Tibial nerve (tissue), 4 donors: ENCODE results near the gene MCC. TPM values are rescaled to one million over a fixed set of nuclear protein-coding genes. Genes with fewer than 3 reads are reported as not detected.

Source experiments
- DNase-seq, 2 donors: peaks; one replicate each; pipeline ENCODE4 v3.0.0-alpha.2; 2019; ENCODE audit warnings: low spot score in 2 of 2
- H3K27ac ChIP-seq, 4 donors: fragments of 200-600 bp; sonication (generic) in 3 of 4; one replicate each; pipeline ENCODE4 v1.5.1; 2017 to 2019; ENCODE audit warnings: mild to moderate bottlenecking in 1 of 4
- H3K27me3 ChIP-seq, 2 donors: fragments of 200-600 bp; sonication (generic) in 1 of 2; one replicate each; pipeline versions ENCODE4 v1.5.1 to v1.6.0; 2017 to 2019
- H3K36me3 ChIP-seq, 3 donors: fragments of 200-600 bp; sonication (generic); one replicate each; pipeline ENCODE4 v1.5.1; 2018 to 2019
- H3K4me1 ChIP-seq, 4 donors: fragments of 200-600 bp; sonication (generic) in 3 of 4; one replicate each; pipeline ENCODE4 v1.5.1; 2017 to 2019
- H3K4me3 ChIP-seq, 4 donors: fragments of 200-600 bp; sonication (generic) in 3 of 4; one replicate each; pipeline ENCODE4 v1.5.1; 2017 to 2019; ENCODE audit warnings: mild to moderate bottlenecking in 1 of 4, moderate library complexity in 1 of 4
- H3K9me3 ChIP-seq, 4 donors: fragments of 200-600 bp; sonication (generic) in 3 of 4; one replicate each; pipeline ENCODE4 v1.5.1; 2017 to 2019
- CTCF ChIP-seq, 5 experiments: fragments of 200-600 bp in 3 of 5; fragments of 450-650 bp in 2 of 5; sonication (generic) in 3 of 5; IDR thresholded peaks; one replicate each; pipeline ENCODE4 v1.5.1; 2016 to 2019; ENCODE audit warnings: antibody characterized with exemption in 5 of 5, mild to moderate bottlenecking in 3 of 5, moderate library complexity in 2 of 5
- EP300 ChIP-seq, 2 donors: sonication (generic); formaldehyde crosslinking; IDR thresholded peaks; one replicate each; pipeline ENCODE4 v1.6.1; 2017; ENCODE audit warnings: antibody characterized with exemption in 2 of 2, mild to moderate bottlenecking in 1 of 2
- POLR2A ChIP-seq, 2 donors: fragments of 450-650 bp; IDR thresholded peaks; one replicate each; pipeline ENCODE4 v1.6.1; 2017; ENCODE audit warnings: antibody characterized with exemption in 2 of 2, mild to moderate bottlenecking in 2 of 2, moderate library complexity in 2 of 2
- WGBS, 2 donors: methylation state at CpG; one replicate each; pipeline ENCODE4 v1.1.5; 2018; 5-methylcytosine and 5-hydroxymethylcytosine counted together
- total RNA-seq, 4 donors: library from RNA; depleted of rRNA; stranded (reverse); fragments of >200 nt; gene quantifications; one replicate each; pipeline ENCODE4 v1.1.0, GENCODE V29; 2016

MCC gene
- total RNA-seq, 4 donors from 2014 or later, result 55.5 to 122 (median 80.9) TPM

GRCh38 chr5:113292462-113292861 is 195.8 kb downstream of the MCC start:
- H3K9me3 ChIP-seq, result peaks cover 0 to 4% (median 0%) of the 10 kb centered on the region in 4 donors
- H3K27me3 ChIP-seq, result no peaks in the 10 kb centered on the region
- 24 to 31% methylated on average over 3 of the region's 3 CpGs for WGBS, 2 donors
- no peaks in the 10 kb centered on the region for H3K36me3 ChIP-seq
- H3K4me3 ChIP-seq, result peak overlapping the region in 3 of 4 donors; percentile 47 to 87 (median 62)
- TF ChIP-seq EP300 (IDR thresholded peaks at IDR 0.05), result no peak
- DNase-seq, result no peak
- peaks cover 0 to 35% (median 5%) of the 10 kb centered on the region in 4 donors for H3K4me1 ChIP-seq
- H3K27ac ChIP-seq, result no peak overlapping the region

- TF ChIP-seq CTCF (IDR thresholded peaks at IDR 0.05) (no peak), EP300 (IDR thresholded peaks at IDR 0.05) (no peak), POLR2A (IDR thresholded peaks at IDR 0.05) (no peak)
- peaks cover 0 to 25% (median 4%) of the 10 kb centered on the region in 4 donors for H3K4me1 ChIP-seq
- no peaks in the 10 kb centered on the region for H3K36me3 ChIP-seq
- H3K27me3 ChIP-seq, result no peaks in the 10 kb centered on the region
- DNase-seq, result no peak
- WGBS, 2 donors, result 64 to 65% methylated on average over 3 of the region's 3 CpGs
- H3K27ac ChIP-seq, result no peak overlapping the region
- no peak overlapping the region for H3K4me3 ChIP-seq
- H3K9me3 ChIP-seq, result no peaks in the 10 kb centered on the region
These were observed 204.7 kb downstream of the MCC start for GRCh38 chr5:113283558-113283957.

- Histone ChIP-seq H3K36me3 (no peaks in the 10 kb centered on the region), H3K4me3 (no peak overlapping the region), H3K4me1 (peaks cover 0 to 25% (median 4%) of the 10 kb centered on the region in 4 donors), H3K27ac (no peak overlapping the region), H3K27me3 (no peaks in the 10 kb centered on the region), H3K9me3 (no peaks in the 10 kb centered on the region)
- 79 to 88% methylated on average over 2 of the region's 2 CpGs for WGBS, 2 donors
- no peak for TF ChIP-seq CTCF (IDR thresholded peaks at IDR 0.05)
- TF ChIP-seq POLR2A (IDR thresholded peaks at IDR 0.05), result no peak
- TF ChIP-seq EP300 (IDR thresholded peaks at IDR 0.05), result no peak
- DNase-seq, result no peak
These were observed 205.8 kb downstream of the MCC start for GRCh38 chr5:113282472-113282871.

GRCh38 chr5:113281194-113281593 is 207.1 kb downstream of the MCC start:
- Histone ChIP-seq H3K27me3 (no peaks in the 10 kb centered on the region), H3K4me3 (no peak overlapping the region), H3K4me1 (peaks cover 0 to 25% (median 4%) of the 10 kb centered on the region in 4 donors), H3K9me3 (no peaks in the 10 kb centered on the region), H3K36me3 (no peaks in the 10 kb centered on the region), H3K27ac (no peak overlapping the region)
- no peak for TF ChIP-seq EP300 (IDR thresholded peaks at IDR 0.05)
- no peak for TF ChIP-seq POLR2A (IDR thresholded peaks at IDR 0.05)
- no peak for DNase-seq
- WGBS, 2 donors, result 84 to 86% methylated on average over 2 of the region's 2 CpGs

GRCh38 chr5:113280541-113280940 is 207.7 kb downstream of the MCC start:
- Histone ChIP-seq H3K4me1 (peaks cover 0 to 24% (median 4%) of the 10 kb centered on the region in 4 donors), H3K27me3 (no peaks in the 10 kb centered on the region), H3K9me3 (no peaks in the 10 kb centered on the region), H3K27ac (no peak overlapping the region), H3K4me3 (no peak overlapping the region), H3K36me3 (no peaks in the 10 kb centered on the region)
- no peak for DNase-seq
- 72 to 76% methylated on average over 1 of the region's 1 CpG for WGBS, 2 donors
- TF ChIP-seq EP300 (IDR thresholded peaks at IDR 0.05), result no peak
- no peak for TF ChIP-seq CTCF (IDR thresholded peaks at IDR 0.05)
- no peak for TF ChIP-seq POLR2A (IDR thresholded peaks at IDR 0.05)

- H3K9me3 ChIP-seq, result no peaks in the 10 kb centered on the region
- 51 to 63% methylated on average over 4 of the region's 4 CpGs for WGBS, 2 donors
- H3K27ac ChIP-seq, result no peak overlapping the region
- TF ChIP-seq POLR2A (IDR thresholded peaks at IDR 0.05), result no peak
- DNase-seq, result no peak
- H3K4me3 ChIP-seq, result no peak overlapping the region
- peaks cover 0 to 26% (median 4%) of the 10 kb centered on the region in 4 donors for H3K4me1 ChIP-seq
- H3K27me3 ChIP-seq, result no peaks in the 10 kb centered on the region
- no peaks in the 10 kb centered on the region for H3K36me3 ChIP-seq
These were observed 209.3 kb downstream of the MCC start for GRCh38 chr5:113278976-113279375.

GRCh38 chr5:113276493-113276892 is 211.8 kb downstream of the MCC start:
- TF ChIP-seq EP300 (IDR thresholded peaks at IDR 0.05) (no peak), POLR2A (IDR thresholded peaks at IDR 0.05) (no peak), CTCF (IDR thresholded peaks at IDR 0.05) (no peak)
- H3K4me1 ChIP-seq, result peaks cover 0 to 27% (median 0%) of the 10 kb centered on the region in 4 donors
- H3K36me3 ChIP-seq, result no peaks in the 10 kb centered on the region
- WGBS, 2 donors, result 90 to 91% methylated on average over 8 of the region's 8 CpGs
- no peaks in the 10 kb centered on the region for H3K9me3 ChIP-seq
- no peak overlapping the region for H3K27ac ChIP-seq
- H3K27me3 ChIP-seq, result no peaks in the 10 kb centered on the region
- DNase-seq, result no peak
- H3K4me3 ChIP-seq, result no peak overlapping the region
